Gastrocnemius medialis (tissue), 4 donors: ENCODE data around the gene CASZ1.

ENCODE experiments used
- POLR2A ChIP-seq, 2 donors: fragments of 450-650 bp; IDR thresholded peaks; one replicate each; pipeline ENCODE4 v1.6.1; 2017; ENCODE audit warnings: antibody characterized with exemption in 2 of 2, mild to moderate bottlenecking in 2 of 2, moderate library complexity in 2 of 2
- TF ChIP-seq, protein P1 (sequence below), 5 experiments: fragments of 450-650 bp in 3 of 5; fragments of 200-600 bp in 2 of 5; sonication (generic) in 2 of 5; IDR thresholded peaks in 4 of 5; conservative IDR thresholded peaks in 1 of 5; 1 replicate in 4 of 5; 2 replicates in 1 of 5; pipeline ENCODE4 v1.5.1; 2016 to 2019; ENCODE audit warnings: antibody characterized with exemption in 5 of 5, mild to moderate bottlenecking in 3 of 5, moderate library complexity in 3 of 5

DNA sequence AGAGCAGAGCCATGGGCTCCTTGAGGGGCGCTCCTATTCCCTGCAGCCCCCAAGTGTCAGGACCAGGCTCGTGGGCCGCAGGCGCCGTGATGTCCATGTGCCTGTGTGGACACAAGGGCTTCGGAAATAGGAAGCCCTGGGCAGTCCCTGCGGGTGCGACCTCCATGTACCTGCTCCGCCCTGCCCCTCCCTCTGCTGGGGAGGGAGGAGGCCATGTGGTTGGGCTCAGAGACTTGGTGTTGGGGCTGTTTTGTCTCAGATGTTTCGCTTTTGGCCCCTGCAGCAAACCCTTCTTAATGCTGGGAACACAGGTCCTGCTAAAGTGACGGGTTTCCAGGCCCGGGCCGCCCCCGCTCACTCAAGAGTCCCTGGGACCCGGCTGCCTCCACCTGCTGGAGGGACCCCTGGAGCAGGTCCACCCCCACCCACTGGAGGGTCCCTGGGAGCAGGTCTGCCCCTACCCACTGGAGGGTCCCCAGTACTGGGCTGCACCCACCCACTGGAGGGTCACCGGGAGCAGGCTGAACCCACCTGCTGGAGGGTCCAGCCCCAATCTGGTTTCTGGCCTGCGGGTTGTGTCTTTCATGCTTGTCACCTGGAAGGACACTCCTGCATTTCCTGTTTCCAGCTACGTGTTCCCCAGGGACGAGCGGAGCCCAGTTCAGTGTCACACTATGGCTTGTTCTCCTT lies 165.2 kb downstream of the CASZ1 start:
- TF ChIP-seq, protein P1, sequence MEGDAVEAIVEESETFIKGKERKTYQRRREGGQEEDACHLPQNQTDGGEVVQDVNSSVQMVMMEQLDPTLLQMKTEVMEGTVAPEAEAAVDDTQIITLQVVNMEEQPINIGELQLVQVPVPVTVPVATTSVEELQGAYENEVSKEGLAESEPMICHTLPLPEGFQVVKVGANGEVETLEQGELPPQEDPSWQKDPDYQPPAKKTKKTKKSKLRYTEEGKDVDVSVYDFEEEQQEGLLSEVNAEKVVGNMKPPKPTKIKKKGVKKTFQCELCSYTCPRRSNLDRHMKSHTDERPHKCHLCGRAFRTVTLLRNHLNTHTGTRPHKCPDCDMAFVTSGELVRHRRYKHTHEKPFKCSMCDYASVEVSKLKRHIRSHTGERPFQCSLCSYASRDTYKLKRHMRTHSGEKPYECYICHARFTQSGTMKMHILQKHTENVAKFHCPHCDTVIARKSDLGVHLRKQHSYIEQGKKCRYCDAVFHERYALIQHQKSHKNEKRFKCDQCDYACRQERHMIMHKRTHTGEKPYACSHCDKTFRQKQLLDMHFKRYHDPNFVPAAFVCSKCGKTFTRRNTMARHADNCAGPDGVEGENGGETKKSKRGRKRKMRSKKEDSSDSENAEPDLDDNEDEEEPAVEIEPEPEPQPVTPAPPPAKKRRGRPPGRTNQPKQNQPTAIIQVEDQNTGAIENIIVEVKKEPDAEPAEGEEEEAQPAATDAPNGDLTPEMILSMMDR (IDR thresholded peaks at IDR 0.05 in 4 of 5, conservative IDR thresholded peaks at IDR 0.05 in 1 of 5): no peak
- no peak for TF ChIP-seq POLR2A (IDR thresholded peaks at IDR 0.05)
